SK-N-SH (cell line): ENCODE data around the gene NUP155.
"Not testable (repeated sequence)": the region's sequence is repeated elsewhere in the genome, so short reads cannot be mapped to it uniquely, and the experiment has no call there.

Source experiments
- CTCF ChIP-seq: fragments of 200-600 bp; sonication (generic); IDR thresholded peaks from 2 replicates; pipeline ENCODE4 v1.6.1; 2017; ENCODE audit warnings: antibody characterized with exemption, mild to moderate bottlenecking, moderate library complexity
- FOSL2 ChIP-seq: IDR thresholded peaks from 2 replicates; pipeline ENCODE4 v1.4.0; 2012; ENCODE audit warnings: low read depth, mild to moderate bottlenecking, moderate library complexity, borderline replicate concordance
- POLR2AphosphoS5 ChIP-seq: IDR thresholded peaks from 2 replicates; pipeline ENCODE4 v1.6.1; 2012; ENCODE audit warnings: low read depth, low read length
- SIN3A ChIP-seq: IDR thresholded peaks from 2 replicates; pipeline ENCODE4 v1.6.1; 2012; ENCODE audit warnings: low read depth, mild to moderate bottlenecking, low read length, moderate library complexity, borderline replicate concordance
- SMC3 ChIP-seq: IDR thresholded peaks from 2 replicates; pipeline ENCODE4 v1.6.1; 2012; ENCODE audit warnings: low read depth, low read length, improper control_type of control experiment
- TAF1 ChIP-seq: IDR thresholded peaks from 2 replicates; pipeline ENCODE4 v1.6.1; 2012; ENCODE audit warnings: low read depth, mild to moderate bottlenecking, low read length, moderate library complexity, borderline replicate concordance
- TEAD4 ChIP-seq: IDR thresholded peaks from 2 replicates; pipeline ENCODE4 v1.4.0; 2012; ENCODE audit warnings: mild to moderate bottlenecking, borderline replicate concordance; ENCODE audit not compliant: insufficient read depth
- USF1 ChIP-seq: IDR thresholded peaks from 2 replicates; pipeline ENCODE4 v1.4.0; 2012; ENCODE audit warnings: low read depth, borderline replicate concordance
- USF2 ChIP-seq: fragments of 150-350 bp; IDR thresholded peaks from 2 replicates; pipeline ENCODE4 v1.6.1; 2017; ENCODE audit warnings: antibody characterized with exemption, low read length, low read depth, borderline replicate concordance

DNA sequence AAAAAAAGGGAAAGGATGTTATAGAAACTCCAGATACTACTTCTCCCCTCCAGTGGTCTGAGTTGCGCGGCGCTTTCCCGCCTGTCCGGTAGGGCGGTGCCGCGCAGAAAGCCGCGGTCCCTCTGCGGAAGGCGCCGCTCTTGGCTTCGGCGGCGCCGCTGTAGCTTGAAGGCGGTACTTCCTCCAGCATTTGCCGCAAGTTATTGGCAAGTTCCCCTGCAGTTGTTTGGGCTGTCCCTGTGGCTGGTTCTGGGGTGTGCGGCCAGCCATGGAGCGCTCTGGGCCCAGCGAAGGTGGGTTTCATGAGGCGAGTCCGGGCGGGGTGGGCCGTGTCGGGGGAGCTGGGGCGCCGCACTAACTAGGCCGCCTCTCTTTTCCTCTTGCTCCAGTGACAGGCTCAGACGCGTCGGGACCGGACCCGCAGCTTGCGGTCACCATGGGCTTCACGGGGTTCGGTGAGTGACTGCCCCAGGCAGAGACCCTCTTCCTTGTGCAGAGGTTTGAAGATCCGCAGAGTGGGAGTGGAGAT is 8.3 kb upstream of the NUP155 start, which contains the start of gene WDR70:
- TF ChIP-seq USF2, TEAD4, SMC3, USF1, FOSL2: not testable (repeated sequence)
- TF ChIP-seq TAF1 (peak; percentile 68; the same call in 1 of the 2 replicates), CTCF (peak; percentile 64), POLR2AphosphoS5 (peak; percentile 76), SIN3A (peak; percentile 76; the same call in 1 of the 2 replicates)
